ENCODE data around the gene UNG. TPM values are rescaled to one million over a fixed set of nuclear protein-coding genes. Genes with fewer than 3 reads are reported as not detected.

Gene UNG
- polyA plus RNA-seq, 4 donors, result 37.2 to 67.9 (median 65.6) TPM

- DNase-seq (ENCODE audit: low read depth in 4 of 4, low spot score in 3 of 4), result no peak
Observed at GRCh38 chr12:109151457-109151856, 54.1 kb downstream of the UNG start.

- DNase-seq (ENCODE audit: low read depth in 4 of 4, low spot score in 3 of 4), result peak in 2 of 4 donors; percentile 11 to 18
Observed at GRCh38 chr12:109153821-109154441, 56.5 kb downstream of the UNG start.

- peak in 3 of 4 donors; percentile 48 to 60 (median 55) for DNase-seq (ENCODE audit: low read depth in 4 of 4, low spot score in 3 of 4)
Observed at GRCh38 chr12:109154451-109155438, 57.3 kb downstream of the UNG start.

- no peak for DNase-seq (ENCODE audit: low read depth in 4 of 4, low spot score in 3 of 4)
Observed at GRCh38 chr12:109156036-109156435, 58.6 kb downstream of the UNG start.

- DNase-seq (ENCODE audit: low read depth in 4 of 4, low spot score in 3 of 4), result no peak
Observed at GRCh38 chr12:109156586-109156985, 59.2 kb downstream of the UNG start.

- no peak for DNase-seq (ENCODE audit: low read depth in 4 of 4, low spot score in 3 of 4)
Observed at GRCh38 chr12:109157986-109158385, 60.6 kb downstream of the UNG start.

- no peak for DNase-seq (ENCODE audit: low read depth in 4 of 4, low spot score in 3 of 4)
Observed at GRCh38 chr12:109160433-109160832, 63.0 kb downstream of the UNG start.

Other genes with a start within 250 kb of the UNG start
- 10 to 100 TPM; 18.0 to 25.7 (median 22.2) TPM for gene SSH1, start 240.0 kb upstream of the UNG start, polyA plus RNA-seq (ENCODE audit: insufficient read length in 4 of 4)
- 1 to 10 TPM in 2 of 4 donors, under 1 TPM in 2; 0.33 to 1.1 (median 0.94) TPM for gene DAO, start 217.5 kb upstream of the UNG start, polyA plus RNA-seq (ENCODE audit: insufficient read length in 4 of 4)
- under 1 TPM; 0.06 to 0.19 (median 0.14) TPM for gene SVOP, start 76.5 kb upstream of the UNG start, polyA plus RNA-seq (ENCODE audit: insufficient read length in 4 of 4)
- 10 to 100 TPM; 24.1 to 26.9 (median 25.8) TPM for gene USP30, start 45.0 kb upstream of the UNG start, polyA plus RNA-seq (ENCODE audit: insufficient read length in 4 of 4)
- 10 to 100 TPM; 27.5 to 32.6 (median 30.0) TPM for gene ALKBH2, start 4.1 kb upstream of the UNG start, polyA plus RNA-seq (ENCODE audit: insufficient read length in 4 of 4)
- gene ACACB, start 19.0 kb downstream of the UNG start, polyA plus RNA-seq (ENCODE audit: insufficient read length in 4 of 4), result 10 to 100 TPM; 13.5 to 23.2 (median 18.4) TPM
- gene FOXN4, start 211.7 kb downstream of the UNG start, polyA plus RNA-seq (ENCODE audit: insufficient read length in 4 of 4), result 1 to 10 TPM in 3 of 4 donors, under 1 TPM in 1; 0.92 to 3.5 (median 1.5) TPM